HG02610 (cell line): ENCODE results near the gene ANO1.

Experiments used
- ATAC-seq: cut with Tn5 transposase; IDR thresholded peaks from one replicate; pipeline ENCODE4 v1.9.1; 2021; ENCODE audit warnings: mild to moderate bottlenecking, moderate library complexity; ENCODE audit not compliant: unreplicated experiment

ANO1 gene

DNA sequence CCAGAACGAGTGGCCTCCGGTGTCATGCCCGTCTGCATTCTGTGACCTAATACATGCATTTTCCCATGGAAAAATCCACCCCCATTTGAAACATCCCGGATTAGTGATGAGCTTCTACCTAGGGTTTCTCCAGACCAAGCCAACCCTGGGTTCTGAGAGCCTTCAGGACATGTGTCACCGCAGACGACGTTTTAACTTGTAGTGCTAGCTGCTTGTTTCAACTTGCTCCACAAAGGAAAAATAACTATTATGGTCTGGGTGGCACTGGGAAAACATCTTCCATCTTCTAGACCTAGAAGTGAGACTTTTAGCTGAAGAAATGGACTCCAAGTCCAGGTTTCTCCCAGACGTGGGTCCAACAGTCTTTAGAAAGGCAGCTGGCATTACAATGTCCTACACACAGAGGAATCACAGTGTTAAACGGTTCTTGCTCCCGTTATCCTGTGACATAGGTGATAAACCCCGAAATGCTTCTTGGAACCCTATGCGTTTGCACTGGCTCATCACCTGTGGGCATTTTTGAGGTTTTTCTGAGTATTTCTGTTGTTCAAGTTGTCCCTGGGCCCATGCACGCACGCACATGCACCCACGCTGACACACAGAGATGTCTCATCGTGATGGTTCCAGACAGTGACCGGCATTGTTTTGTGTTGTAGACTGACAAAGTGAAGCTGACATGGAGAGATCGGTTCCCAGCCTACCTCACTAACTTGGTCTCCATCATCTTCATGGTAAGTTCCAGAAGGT, 78.3 kb downstream of the ANO1 start:
- no peak for ATAC-seq

DNA sequence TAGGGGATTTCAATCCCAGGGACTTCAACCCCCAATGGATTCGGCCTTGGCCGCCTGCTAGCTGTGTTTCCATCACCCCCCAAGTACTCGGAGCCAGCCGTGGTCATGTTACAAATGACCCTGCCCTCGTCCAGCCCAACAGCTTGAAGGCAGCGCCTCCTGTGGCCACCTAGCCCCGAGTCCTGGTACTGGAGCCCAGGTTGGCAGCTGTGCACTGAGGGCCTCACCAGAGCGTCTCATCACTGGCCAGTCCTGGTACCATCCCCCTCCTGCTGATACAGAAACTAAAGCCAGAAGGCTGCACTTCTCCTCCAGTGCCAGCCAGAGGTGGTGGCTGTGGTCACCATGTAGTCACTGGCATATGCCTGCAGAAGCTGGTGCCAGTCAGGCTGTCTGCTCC, 80.1 kb downstream of the ANO1 start:
- ATAC-seq: no peak

GRCh38 chr11:70158757-70159389, 80.8 kb downstream of the ANO1 start:
- no peak for ATAC-seq

DNA sequence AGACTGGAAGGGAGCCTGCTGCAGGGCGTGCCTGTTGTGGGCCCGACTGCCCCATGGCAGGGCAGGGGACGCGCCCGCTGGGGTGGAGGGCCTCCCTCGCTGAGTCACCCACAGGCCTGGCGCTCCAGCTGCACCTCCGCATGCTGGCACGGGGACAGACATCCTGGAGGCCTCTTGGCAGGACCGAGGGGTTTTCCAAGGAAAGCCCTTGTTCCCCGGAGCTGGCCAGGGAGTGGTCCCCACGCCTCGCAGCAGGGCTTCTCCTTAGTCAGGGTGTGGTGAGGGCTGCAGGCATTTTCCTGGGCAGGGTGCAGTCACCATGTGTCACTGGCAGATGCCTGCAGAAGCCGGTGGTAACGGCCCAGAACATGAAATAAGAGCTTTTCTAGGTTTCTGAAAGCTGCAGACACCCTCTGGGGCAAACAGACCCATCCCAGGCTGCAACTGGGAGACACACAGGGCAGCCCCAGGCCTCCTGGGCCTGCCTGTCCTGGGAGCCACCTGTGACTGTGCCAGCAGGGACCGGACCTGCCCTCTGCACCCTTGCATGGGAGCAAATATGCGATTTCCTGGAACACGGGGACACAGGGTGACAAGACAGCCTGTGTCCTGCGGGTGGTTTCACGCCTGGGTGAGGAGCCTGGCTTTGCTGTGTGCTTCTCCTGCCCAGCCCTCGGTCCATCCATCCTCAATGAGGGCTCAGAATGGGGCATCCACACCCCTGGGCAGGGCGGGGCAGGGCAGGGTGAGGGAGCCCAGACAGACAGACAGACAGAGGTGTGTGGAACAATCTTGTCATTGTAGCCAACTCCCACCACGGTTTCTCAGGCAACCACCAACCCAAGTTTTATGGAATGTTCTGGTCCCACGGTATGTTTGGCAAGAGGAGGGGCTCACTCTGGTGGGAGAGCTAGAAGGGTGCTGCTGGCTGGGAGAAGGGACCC, 81.8 kb downstream of the ANO1 start:
- no peak for ATAC-seq

DNA sequence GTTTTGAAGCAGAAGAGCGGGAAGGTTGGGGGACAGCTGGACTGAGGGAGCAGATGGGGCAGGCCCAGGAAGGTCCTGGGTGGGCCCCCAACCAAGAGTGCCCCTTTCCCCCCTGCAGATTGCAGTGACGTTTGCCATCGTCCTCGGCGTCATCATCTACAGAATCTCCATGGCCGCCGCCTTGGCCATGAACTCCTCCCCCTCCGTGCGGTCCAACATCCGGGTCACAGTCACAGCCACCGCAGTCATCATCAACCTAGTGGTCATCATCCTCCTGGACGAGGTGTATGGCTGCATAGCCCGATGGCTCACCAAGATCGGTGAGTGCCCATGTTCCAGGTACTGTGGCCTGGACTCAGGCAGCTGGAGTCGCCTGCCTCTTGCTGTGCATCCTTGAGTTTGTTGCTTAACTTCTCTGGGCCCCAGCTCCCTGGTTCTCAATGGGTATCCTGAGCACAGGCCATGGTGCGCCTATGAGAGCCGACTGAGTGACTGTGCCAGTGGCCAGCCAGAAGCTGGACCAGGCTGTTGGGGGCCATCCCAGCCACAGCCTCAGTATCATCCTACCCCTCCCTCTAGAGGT, 83.0 kb downstream of the ANO1 start:
- no peak for ATAC-seq

DNA sequence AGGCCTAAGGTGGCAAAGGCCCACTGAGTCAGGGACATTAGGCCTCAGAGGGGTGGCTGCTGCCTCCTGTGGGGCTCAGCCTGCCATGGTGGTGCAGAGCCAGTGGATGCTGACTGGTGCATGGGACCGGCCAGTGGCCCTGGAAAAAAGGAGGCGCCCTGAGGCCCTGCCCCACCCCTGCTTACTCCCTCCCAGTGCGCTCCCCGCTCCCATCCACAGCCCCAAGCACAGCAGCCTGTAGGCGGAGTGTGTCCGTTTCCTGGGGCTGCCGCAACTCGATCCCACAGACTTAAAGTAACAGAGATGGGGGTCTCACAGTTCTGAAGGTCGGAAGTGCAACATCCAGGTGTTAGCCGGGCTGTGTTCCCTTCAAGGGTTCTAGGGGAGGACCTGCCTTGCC, 86.6 kb downstream of the ANO1 start:
- no peak for ATAC-seq

GRCh38 chr11:70167120-70167519, 89.0 kb downstream of the ANO1 start:
- no peak for ATAC-seq

GRCh38 chr11:70167723-70168404, 89.7 kb downstream of the ANO1 start:
- no peak for ATAC-seq

GRCh38 chr11:70168405-70168754, 90.3 kb downstream of the ANO1 start:
- no peak for ATAC-seq

DNA sequence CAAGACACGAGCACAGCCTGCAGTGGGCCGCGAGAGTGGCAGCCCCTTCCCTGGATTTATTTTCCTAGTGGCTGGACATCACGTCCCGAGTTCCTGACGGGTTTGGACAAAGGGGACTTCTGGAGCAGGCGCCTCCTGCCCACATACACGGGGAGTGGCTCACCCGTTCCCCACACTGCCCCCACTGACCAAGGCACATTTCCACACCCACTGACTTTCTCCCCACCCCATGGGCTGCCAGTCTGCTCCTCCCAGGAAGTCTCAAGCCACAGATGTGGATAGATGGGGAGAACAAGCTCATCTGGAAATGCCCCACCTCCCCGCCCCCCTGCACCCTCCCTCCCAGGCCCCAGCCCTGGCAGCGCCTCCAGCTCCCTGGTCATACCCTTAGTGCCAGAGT, 91.0 kb downstream of the ANO1 start:
- no peak for ATAC-seq

DNA sequence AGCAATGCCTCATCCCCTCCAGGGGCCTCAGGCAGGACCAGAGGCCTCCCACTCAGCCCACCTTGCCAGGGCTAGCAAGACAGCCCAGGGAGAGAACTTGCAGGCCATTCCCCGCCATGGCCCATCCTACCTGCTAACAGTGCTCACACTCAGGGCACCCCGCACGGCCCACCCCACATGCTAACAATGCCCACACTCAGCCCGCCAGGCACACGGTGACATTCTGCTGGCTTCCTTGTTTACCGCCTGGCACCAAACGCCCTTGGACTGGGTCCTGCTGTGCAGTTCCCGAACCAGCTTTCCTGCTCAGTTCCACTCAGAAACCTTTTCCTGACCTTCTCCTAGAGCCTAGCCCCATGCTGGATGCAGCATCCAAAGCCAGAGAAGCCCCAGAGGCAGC, 91.5 kb downstream of the ANO1 start:
- ATAC-seq: no peak

DNA sequence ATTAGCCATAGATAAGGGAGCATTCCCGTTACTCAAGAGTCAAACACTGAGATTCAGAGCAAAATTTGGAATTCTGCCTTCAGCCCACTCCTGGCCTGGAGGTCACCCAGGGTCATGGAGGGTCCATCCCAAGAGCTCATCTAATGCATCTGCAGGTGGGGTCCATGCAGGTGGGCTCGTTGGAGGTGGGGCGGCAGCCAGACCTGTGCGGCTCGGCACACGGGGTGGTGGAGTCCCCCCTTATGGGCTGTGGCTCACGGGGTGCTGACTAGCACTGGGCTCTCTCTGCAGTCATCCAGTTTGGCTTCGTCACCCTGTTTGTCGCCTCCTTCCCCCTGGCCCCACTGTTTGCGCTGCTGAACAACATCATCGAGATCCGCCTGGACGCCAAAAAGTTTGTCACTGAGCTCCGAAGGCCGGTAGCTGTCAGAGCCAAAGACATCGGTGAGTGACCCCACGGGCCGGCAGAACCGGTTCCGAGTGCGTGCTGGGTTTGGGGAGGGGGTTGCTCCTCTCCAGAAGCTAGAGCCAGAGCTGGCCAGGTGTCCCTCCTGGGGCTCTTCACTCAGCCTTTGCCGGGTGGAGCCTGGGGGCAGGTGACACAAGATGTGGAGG, 92.6 kb downstream of the ANO1 start:
- ATAC-seq: no peak

GRCh38 chr11:70173018-70173417, 94.9 kb downstream of the ANO1 start:
- no peak for ATAC-seq

- ATAC-seq: no peak
Observed at GRCh38 chr11:70174547-70175235, 96.6 kb downstream of the ANO1 start.

GRCh38 chr11:70175236-70175698, 97.2 kb downstream of the ANO1 start:
- ATAC-seq: no peak

DNA sequence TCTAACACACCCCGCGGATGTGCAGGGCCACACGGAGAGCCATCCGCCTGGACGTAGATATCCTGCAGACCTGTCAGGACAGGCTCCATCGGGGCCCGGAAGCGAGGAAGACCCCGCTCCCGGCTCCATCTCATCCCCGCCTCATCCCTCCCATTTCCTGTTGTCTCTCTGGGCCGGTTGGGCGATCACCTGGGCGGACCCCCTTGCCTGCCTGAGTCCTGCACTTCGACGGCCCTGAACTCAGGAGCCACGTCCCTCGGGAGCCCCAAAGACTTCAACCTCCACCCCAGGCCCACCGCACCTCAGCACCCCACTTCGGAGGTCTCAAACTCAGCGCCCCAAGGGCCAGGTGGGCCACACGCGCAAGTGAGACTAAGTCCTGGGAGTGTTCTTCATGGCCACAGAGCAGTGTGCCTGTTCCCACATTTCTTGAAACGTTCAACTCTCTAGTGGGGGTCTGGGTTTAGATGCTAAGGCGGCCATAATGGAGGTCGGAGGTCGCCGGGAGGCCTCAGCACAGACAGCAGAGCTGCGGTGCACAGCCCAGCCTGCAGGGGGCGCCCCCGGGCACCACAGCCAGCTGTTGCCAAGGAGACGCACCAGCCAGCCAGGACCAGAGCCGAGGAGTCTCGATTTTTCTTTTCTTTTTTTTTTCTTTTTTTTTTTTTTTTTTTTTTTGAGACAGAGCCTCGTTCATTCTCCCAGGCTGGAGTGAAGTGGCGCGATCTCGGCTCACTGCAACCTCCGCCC, 99.0 kb downstream of the ANO1 start:
- ATAC-seq: no peak

- ATAC-seq: no peak
Observed at GRCh38 chr11:70180906-70181305, 102.8 kb downstream of the ANO1 start.

DNA sequence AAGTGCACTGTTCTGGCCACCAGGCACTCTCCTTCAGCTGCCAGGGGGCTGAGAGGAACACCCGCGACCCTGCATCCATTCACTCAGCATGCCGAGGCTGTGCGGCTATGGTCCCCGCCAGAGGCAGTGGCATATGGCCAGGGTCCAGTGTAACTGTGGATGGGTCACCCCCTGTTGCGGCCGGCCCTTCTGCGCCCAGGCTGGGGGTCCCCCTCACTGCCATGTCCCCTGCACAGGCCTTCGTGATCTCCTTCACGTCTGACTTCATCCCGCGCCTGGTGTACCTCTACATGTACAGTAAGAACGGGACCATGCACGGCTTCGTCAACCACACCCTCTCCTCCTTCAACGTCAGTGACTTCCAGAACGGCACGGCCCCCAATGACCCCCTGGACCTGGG, 104.1 kb downstream of the ANO1 start:
- ATAC-seq: no peak

- ATAC-seq: no peak
Observed at GRCh38 chr11:70183032-70183431, 104.9 kb downstream of the ANO1 start.
